Upper lobe of left lung (tissue), 6 donors: ENCODE results near the gene FBN2. TPM values are rescaled to one million over a fixed set of nuclear protein-coding genes. Genes with fewer than 3 reads are reported as not detected.

Experiments
- ATAC-seq, 2 donors: fragments of 200-7000 bp; cut with Tn5 transposase; one replicate each; pipeline ENCODE4 v1.9.1; 2022; ENCODE audit warnings: mild to moderate bottlenecking in 2 of 2, moderate library complexity in 2 of 2; ENCODE audit not compliant: low FRiP score in 2 of 2
- DNase-seq, 2 donors: peaks; one replicate each; pipeline ENCODE4 v3.0.0-alpha.2; 2019 to 2020
- H3K27ac ChIP-seq, 4 donors: fragments of 200-600 bp; sonication (generic); one replicate each; pipeline ENCODE4 v1.5.1; 2016 to 2019
- H3K27me3 ChIP-seq, 4 donors: fragments of 200-600 bp; sonication (generic); one replicate each; pipeline ENCODE4 v1.5.1; 2017 to 2019
- H3K36me3 ChIP-seq, 4 donors: fragments of 200-600 bp; sonication (generic); one replicate each; pipeline ENCODE4 v1.5.1; 2016 to 2019
- H3K4me1 ChIP-seq, 4 donors: fragments of 200-600 bp; sonication (generic); one replicate each; pipeline ENCODE4 v1.5.1; 2018 to 2019
- H3K4me3 ChIP-seq, 4 donors: fragments of 200-600 bp; sonication (generic); one replicate each; pipeline ENCODE4 v1.5.1; 2017 to 2019; ENCODE audit warnings: mild to moderate bottlenecking in 2 of 4, moderate library complexity in 1 of 4
- H3K9me3 ChIP-seq, 4 donors: fragments of 200-600 bp; sonication (generic); one replicate each; pipeline ENCODE4 v1.5.1; 2018 to 2019
- EP300 ChIP-seq, 4 donors: sonication (generic); formaldehyde crosslinking; IDR thresholded peaks; one replicate each; pipeline ENCODE4 v1.5.1; 2017; ENCODE audit warnings: antibody characterized with exemption in 4 of 4, control low read depth in 2 of 4
- POLR2A ChIP-seq, 4 donors: fragments of 450-650 bp; IDR thresholded peaks; one replicate each; pipeline ENCODE4 v1.5.1; 2016 to 2017; ENCODE audit warnings: antibody characterized with exemption in 4 of 4, mild to moderate bottlenecking in 2 of 4
- POLR2AphosphoS5 ChIP-seq, 2 donors: sonication (generic); formaldehyde crosslinking; IDR thresholded peaks; one replicate each; pipeline ENCODE4 v1.5.1; 2017; ENCODE audit warnings: antibody characterized with exemption in 2 of 2
- WGBS, 2 donors: methylation state at CpG; one replicate each; pipeline ENCODE4 v1.1.5; 2017 to 2018; 5-methylcytosine and 5-hydroxymethylcytosine counted together
- total RNA-seq, 6 donors: library from RNA; depleted of rRNA in 4 of 6; stranded (reverse); fragments of >200 nt in 4 of 6; gene quantifications; one replicate each; pipeline versions ENCODE4 v1.1.0 to v1.2.1, GENCODE V29; 2016 to 2021
- TF ChIP-seq, protein P1 (sequence below), 6 experiments: fragments of 450-650 bp in 4 of 6; fragments of 200-600 bp in 2 of 6; sonication (generic) in 2 of 6; IDR thresholded peaks; one replicate each; pipeline ENCODE4 v1.5.1; 2016 to 2019; ENCODE audit warnings: antibody characterized with exemption in 6 of 6
- donor health status: DM: no; HTN: no; CAD: no; lungs with moderate emphysema.
- donor health status: DM: no; HTN: yes; CAD: no; lungs with severe emphysema.

Gene FBN2
- total RNA-seq, 6 donors from 2014 or later = under 0.01 to 1.7 (median 0.39) TPM

DNA sequence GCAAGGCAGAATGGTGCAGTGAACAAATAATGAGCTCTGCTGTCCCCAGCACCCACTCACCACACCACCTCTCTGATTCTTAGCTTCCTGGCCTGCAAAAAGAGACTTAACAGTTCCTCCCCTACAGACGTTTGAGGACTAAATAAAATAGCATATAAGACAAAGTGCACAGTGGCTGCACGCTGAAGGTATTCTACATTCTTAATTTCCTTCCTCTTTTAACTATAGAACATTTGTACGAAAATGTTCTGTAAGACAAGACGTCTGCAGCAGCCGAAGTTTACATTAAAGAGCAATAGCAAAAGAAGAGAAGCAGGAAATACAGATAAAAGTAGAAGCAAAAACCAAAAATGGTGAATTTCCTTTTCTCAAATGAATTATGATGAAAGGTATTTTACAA lies 15.7 kb downstream of the FBN2 start:
- 38 to 42% methylated on average over 5 of the region's 5 CpGs for WGBS, 2 donors

DNA sequence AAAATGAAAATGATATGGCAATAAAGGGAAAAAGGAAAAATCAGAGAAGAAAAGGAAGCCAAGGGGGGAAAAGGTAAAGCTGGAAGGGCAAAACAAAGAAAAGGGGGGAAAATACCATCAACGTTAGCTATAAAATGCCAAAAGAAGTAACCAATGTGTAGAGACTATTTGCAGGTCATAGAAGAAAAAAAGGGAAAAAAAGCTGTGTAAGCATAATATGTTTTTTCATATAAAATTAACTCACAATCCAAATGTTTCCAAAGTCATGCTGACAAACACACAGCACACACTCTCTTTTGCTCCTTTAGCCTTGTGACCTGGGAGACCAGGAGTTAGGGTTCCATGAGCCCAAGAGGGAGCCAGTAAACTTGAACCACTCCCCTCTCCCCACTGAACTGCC lies 18.2 kb downstream of the FBN2 start:
- H3K9me3 ChIP-seq = no peaks in the 10 kb centered on the region
- TF ChIP-seq EP300 (IDR thresholded peaks at IDR 0.05) (no peak), POLR2A (IDR thresholded peaks at IDR 0.05) (no peak)
- H3K36me3 ChIP-seq = no peaks in the 10 kb centered on the region
- H3K4me3 ChIP-seq = no peak overlapping the region
- H3K27ac ChIP-seq = no peak overlapping the region
- DNase-seq (no peak), ATAC-seq (no peak)
- WGBS, 2 donors = 90 to 91% methylated on average over 1 of the region's 1 CpG
- H3K27me3 ChIP-seq = no peaks in the 10 kb centered on the region
- no peaks in the 10 kb centered on the region for H3K4me1 ChIP-seq

More for the DNA sequence above, 15.7 kb downstream of the FBN2 start:
- TF ChIP-seq POLR2AphosphoS5 (IDR thresholded peaks at IDR 0.05) (no peak), EP300 (IDR thresholded peaks at IDR 0.05) (no peak), POLR2A (IDR thresholded peaks at IDR 0.05) (no peak)
- TF ChIP-seq, protein P1, sequence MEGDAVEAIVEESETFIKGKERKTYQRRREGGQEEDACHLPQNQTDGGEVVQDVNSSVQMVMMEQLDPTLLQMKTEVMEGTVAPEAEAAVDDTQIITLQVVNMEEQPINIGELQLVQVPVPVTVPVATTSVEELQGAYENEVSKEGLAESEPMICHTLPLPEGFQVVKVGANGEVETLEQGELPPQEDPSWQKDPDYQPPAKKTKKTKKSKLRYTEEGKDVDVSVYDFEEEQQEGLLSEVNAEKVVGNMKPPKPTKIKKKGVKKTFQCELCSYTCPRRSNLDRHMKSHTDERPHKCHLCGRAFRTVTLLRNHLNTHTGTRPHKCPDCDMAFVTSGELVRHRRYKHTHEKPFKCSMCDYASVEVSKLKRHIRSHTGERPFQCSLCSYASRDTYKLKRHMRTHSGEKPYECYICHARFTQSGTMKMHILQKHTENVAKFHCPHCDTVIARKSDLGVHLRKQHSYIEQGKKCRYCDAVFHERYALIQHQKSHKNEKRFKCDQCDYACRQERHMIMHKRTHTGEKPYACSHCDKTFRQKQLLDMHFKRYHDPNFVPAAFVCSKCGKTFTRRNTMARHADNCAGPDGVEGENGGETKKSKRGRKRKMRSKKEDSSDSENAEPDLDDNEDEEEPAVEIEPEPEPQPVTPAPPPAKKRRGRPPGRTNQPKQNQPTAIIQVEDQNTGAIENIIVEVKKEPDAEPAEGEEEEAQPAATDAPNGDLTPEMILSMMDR (IDR thresholded peaks at IDR 0.05) = no peak
- Histone ChIP-seq H3K27me3 (no peaks in the 10 kb centered on the region), H3K4me1 (no peaks in the 10 kb centered on the region), H3K36me3 (no peaks in the 10 kb centered on the region), H3K4me3 (no peak overlapping the region), H3K27ac (no peak overlapping the region), H3K9me3 (no peaks in the 10 kb centered on the region)
- DNase-seq = no peak
- ATAC-seq = no peak

DNA sequence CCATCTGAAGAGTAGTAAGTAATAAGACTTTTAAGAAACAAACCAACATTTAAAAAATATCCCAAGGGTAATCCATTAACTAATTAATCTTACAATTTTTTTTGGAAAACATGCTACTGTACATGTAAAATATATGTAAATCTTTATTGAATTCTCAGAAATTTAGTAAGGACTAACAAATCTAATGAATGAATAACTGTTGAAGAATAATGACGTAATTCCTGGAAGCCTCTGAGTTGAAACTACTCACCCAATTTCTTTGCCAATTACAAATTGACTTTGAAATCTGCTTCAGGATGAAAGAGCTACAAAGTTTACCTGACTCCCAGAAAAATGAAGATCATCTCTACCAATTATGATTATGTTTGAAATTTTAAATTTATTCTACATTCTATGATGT lies 21.1 kb downstream of the FBN2 start:
- no peak for DNase-seq
- H3K9me3 ChIP-seq = no peaks in the 10 kb centered on the region

DNA sequence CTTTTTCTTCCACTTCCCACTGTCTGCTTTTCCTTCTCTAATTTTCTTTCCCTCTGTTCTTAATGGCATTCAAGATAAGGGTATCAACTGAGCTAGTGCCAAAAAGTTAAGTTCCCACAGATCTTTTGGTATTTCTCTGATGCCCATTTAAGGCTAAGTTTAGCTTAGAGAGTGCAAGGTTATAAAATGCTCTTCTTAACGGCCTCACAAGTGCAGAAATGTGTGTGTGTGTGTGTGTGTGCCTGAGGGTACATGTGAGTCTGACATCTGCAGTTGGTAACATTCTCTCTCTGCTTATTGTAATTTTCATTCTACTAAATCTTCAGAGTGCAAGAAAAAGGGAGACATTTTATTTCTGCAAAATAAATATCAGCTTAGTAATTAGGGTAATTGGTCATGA lies 24.2 kb downstream of the FBN2 start:
- no peak overlapping the region for H3K4me3 ChIP-seq
- no peaks in the 10 kb centered on the region for H3K4me1 ChIP-seq
- no peaks in the 10 kb centered on the region for H3K36me3 ChIP-seq
- 13 to 14% methylated on average over 1 of the region's 1 CpG for WGBS, 2 donors
- no peaks in the 10 kb centered on the region for H3K9me3 ChIP-seq
- ATAC-seq (no peak), DNase-seq (no peak)
- H3K27ac ChIP-seq = no peak overlapping the region
- no peaks in the 10 kb centered on the region for H3K27me3 ChIP-seq
- TF ChIP-seq POLR2A (IDR thresholded peaks at IDR 0.05) = no peak
- TF ChIP-seq, protein P1 (IDR thresholded peaks at IDR 0.05) = no peak
- no peak for TF ChIP-seq POLR2AphosphoS5 (IDR thresholded peaks at IDR 0.05)
- no peak for TF ChIP-seq EP300 (IDR thresholded peaks at IDR 0.05)

More for the DNA sequence above, 21.1 kb downstream of the FBN2 start:
- TF ChIP-seq, protein P1 (IDR thresholded peaks at IDR 0.05) = no peak
- TF ChIP-seq EP300 (IDR thresholded peaks at IDR 0.05) (no peak), POLR2AphosphoS5 (IDR thresholded peaks at IDR 0.05) (no peak), POLR2A (IDR thresholded peaks at IDR 0.05) (no peak)
- H3K36me3 ChIP-seq = no peaks in the 10 kb centered on the region
- no peaks in the 10 kb centered on the region for H3K27me3 ChIP-seq
- H3K4me1 ChIP-seq = no peaks in the 10 kb centered on the region
- H3K27ac ChIP-seq = no peak overlapping the region
- no peak overlapping the region for H3K4me3 ChIP-seq
- 92 to 97% methylated on average over 1 of the region's 1 CpG for WGBS, 2 donors
- no peak for ATAC-seq

DNA sequence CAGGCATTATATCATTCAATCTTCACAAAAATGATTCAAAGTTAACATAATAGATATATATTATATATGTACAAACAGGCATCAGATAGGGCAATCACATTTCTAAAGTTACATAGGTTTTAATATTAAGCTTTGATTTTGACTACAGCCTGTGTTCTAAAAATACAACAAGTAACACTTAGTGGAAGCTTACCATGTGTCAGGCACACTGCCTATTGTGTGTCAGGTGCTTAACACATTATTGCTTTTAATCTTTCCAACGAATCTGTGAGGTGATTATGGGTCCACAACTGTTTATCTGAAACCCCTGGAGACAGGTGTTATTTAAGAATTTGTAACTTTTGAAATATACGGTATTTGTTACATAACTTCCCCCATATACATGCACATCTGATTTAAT lies 25.2 kb downstream of the FBN2 start:
- no peaks in the 10 kb centered on the region for H3K36me3 ChIP-seq
- TF ChIP-seq POLR2AphosphoS5 (IDR thresholded peaks at IDR 0.05) (no peak), EP300 (IDR thresholded peaks at IDR 0.05) (no peak), POLR2A (IDR thresholded peaks at IDR 0.05) (no peak)
- TF ChIP-seq, protein P1 (IDR thresholded peaks at IDR 0.05) = no peak
- DNase-seq = no peak
- 71 to 77% methylated on average over 2 of the region's 2 CpGs for WGBS, 2 donors
- H3K27ac ChIP-seq = no peak overlapping the region
- no peaks in the 10 kb centered on the region for H3K27me3 ChIP-seq
- no peak overlapping the region for H3K4me3 ChIP-seq
- H3K9me3 ChIP-seq = no peaks in the 10 kb centered on the region
- ATAC-seq = no peak
- no peaks in the 10 kb centered on the region for H3K4me1 ChIP-seq
